CD4-positive, alpha-beta T cell treated with Interleukin-15 for 1 hour (primary cell): ENCODE measurements around the gene KIAA1958.
"Not testable (repeated sequence)": the region's sequence is repeated elsewhere in the genome, so short reads cannot be mapped to it uniquely, and the experiment has no call there.

Source experiments
- DNase-seq: peaks from one replicate; pipeline ENCODE4 v3.0.0-alpha.2; 2020

KIAA1958 gene

DNA sequence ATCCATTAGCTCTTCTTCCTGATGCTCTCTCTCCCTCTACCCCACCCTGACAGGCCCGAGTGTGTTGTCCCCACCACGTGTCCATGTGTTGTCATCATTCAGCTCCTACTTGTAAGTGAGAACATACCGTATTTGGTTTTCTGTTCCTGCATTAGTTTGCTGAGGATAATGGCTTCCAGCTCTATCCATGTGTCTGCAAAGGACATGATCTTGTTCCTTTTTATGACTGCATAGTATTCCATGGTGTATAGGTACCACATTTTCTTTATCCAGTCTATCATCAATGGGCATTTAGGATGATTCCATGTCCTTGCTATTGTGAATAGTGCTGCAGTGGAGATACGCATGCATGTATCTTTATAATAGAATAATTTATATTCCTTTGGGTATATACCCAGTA is 186.6 kb downstream of the KIAA1958 start:
- DNase-seq = not testable (repeated sequence)

DNA sequence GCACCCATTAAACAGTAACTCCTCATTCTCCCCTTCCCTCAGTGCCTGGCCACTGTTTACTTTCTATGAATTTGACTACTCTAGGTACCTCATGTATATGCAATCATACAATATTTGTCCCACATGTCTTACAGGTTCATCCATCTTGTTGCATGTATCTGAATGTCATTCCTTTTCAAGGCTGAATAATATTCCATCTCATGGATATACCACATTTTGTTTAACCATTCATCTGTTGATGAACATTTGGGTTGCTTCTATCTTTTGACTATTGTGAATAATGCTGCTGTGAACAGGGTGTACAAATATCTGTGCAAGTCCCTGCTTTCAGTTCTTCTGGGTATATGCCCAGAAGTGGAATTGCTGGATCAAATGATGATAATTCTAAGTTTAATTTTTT is 190.4 kb downstream of the KIAA1958 start:
- no peak for DNase-seq

DNA sequence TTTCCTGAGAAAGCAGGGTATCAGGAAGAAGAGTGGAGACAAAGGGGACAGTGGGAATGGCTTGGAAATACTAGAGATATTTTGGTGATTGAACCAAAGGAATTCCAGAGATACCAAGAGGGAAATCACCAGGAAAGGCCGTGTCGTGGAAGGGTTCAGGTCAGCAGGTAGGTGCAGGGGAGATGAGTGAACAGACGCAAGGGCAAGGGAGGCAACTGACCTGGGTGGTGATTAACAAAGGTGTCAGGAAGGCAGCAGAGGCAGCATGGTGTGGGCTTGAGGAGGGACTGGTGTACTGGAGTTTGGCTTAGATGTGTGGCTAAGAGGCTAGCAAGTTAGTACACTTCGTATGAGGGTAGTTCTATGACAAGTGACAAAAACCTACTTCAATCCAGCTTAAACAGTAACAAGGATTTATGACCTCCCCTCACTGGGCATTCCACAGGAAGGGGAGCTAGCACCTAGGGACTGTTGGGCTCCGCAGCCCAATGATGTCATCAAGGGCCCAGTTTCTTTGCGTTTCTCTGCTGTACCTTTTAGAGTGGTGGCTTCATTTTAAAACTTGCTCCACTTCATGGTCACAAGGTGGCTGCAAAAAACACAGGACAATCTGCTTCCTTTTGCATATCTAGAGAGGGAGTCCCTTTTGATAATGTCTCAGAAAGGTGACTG is 194.2 kb downstream of the KIAA1958 start:
- DNase-seq = no peak

DNA sequence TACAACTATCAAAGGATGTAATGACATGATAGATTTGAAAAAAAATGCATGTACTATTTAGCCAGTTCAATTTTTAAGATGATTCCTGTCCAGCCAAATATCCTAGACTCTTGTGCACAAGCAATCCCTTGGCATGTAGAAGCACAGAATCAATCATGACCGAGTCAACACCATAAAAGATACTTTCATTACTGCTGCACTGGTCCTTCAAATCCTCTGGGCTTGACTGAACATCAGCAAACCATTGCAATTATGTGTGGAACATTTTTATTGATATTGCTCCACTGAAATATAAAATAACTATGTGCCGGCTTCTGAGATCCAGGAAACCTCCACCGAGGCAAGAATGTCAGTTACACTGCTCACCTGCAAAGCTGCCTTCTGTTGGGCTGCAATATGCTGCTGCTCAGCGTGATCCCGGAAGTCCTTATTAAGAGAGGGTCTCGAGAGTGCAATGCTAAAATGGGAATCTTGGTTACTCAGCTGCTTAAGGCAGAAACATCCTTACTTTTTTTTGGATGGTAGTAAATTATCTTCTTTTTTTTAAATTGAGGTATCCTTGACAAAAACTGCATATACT is 202.6 kb downstream of the KIAA1958 start:
- DNase-seq = no peak

DNA sequence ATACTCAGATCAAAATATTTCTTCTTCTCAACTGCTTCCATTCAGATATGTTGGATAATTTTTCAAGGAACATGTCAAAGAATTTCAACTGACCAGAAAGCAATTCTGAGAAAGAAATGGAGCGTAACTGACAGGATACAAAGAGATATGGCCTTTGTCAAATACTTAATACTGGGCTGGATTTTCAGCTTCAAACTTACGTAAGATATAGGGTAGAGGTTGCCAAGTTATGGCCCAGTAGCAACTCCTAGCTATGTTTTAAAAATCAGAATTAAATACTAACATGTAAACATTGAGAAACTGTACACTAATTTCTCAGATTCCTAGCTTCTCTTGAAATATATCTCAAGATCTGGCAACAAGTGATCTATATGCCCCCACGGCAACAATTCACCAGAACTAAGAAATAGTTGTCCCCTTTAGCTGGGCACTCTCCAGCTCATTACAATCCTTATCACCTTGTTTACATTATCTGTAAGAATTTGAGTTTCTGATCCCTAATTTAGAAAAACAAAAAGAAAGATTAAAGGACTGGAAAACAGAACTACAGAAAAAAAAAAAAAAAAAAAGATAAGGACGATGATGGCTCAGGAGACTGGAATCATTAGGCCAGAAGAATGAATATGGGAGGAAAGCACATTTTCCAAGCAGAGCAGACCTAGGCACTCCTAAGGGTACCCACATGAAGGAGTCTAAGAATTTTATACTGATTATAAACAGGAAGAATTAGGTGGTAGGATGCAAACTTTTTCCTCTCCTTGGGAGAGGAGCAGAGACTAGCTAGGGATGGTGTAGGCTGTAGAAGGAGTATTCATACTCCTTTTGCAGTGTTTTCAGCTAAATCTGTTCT is 208.3 kb downstream of the KIAA1958 start:
- no peak for DNase-seq

DNA sequence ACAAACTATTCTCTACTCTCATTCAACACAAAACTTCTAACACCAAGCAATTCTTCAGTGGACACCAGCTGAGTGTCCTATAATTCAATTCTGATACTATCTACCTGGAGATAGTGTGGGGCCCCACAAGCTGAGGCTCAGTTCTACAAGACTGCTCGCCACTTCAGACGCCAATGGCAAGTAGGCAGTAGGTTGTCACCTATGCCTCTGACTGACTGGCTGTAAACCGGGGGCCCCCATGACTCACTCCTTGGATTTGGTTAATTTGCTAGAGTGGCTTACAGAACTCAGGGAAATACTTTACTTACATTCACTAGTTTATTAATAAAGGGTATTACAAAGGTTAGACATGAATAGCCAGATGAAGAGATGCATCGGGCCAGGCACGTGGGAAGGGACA is 209.8 kb downstream of the KIAA1958 start:
- DNase-seq = no peak

DNA sequence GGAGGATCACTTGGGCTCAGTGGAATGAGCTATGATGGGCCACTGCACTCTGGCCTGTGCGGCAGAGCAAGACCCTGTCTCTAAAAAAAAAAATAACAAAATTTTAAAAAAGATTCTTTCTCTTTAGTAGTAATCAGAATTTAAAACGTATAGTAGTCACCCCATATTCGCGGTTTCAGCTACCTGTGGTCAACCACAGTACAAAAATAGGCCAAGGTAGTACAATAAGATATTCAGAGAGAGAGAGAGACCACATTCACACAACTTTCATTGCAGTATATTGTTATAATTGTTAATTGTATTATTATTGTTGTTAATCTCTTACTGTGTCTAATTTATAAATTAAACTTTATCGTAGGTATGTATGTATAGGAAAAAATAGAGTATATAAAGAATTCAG is 212.6 kb downstream of the KIAA1958 start:
- DNase-seq = no peak

DNA sequence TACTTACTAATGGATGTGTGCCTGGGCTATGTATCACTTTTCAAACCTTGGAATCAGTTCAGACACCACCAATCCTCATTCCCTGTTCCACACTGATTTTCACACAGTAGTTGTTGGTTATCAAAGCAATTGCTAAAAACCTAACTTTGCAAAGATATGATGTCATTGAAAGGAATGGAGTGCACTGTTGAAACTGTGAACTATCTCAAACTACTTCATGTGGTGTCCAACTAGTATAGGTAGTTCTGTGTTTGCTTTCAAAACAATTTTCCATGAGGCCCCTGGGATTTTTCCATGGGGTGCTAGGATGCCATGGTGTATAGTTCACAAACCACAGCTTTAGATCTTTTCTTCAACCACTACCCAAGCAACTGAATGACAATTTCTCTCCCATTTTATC is 213.5 kb downstream of the KIAA1958 start:
- no peak for DNase-seq

DNA sequence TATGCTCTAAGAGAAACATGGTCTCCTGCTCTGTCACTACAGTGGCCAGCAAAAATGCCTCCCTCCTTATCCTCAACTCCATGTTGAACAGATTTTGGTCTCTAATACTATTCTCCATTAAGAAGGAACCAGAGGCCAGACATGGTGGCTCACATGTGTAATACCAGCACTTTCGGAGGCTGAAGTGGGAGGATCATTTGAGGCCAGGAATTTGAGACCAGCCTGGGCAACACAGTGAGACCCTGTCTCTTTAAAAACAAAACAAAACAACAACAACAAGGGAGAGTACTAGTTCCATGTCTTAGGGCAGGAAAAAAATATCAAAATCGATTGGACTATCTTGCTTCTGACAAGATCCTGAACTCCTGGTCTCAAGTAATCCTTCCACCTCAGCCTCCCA is 216.7 kb downstream of the KIAA1958 start:
- no peak for DNase-seq

DNA sequence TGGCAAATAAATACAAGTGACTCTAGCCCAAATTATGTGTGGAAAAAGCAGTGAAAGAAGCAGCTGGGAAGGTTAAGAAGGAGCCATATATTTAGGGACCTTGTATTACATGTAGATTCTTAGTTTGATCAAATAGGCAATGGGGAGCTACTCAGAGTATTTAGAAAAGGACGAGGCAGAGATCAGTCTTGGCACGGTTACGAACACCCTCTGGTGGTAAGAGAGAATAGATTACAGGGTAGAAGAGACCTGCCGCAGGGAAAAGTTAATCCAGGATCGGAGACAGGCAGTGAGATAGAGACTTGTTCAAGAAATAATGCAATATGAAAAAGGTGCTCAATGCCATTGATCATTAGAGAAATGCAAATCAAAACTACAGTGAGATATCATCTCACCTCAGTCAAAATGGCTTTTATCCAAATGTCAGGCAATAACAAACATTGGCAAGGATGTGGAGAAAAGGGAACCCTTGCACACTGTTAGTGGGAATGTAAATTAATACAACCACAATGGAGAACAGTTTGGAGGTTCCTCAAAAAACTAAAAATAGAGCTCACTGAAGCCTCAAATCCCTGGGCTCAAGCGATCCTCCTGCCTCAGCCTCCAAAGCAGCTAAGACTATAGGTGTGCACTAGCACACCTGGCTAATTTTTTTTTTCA is 219.3 kb downstream of the KIAA1958 start:
- no peak for DNase-seq

DNA sequence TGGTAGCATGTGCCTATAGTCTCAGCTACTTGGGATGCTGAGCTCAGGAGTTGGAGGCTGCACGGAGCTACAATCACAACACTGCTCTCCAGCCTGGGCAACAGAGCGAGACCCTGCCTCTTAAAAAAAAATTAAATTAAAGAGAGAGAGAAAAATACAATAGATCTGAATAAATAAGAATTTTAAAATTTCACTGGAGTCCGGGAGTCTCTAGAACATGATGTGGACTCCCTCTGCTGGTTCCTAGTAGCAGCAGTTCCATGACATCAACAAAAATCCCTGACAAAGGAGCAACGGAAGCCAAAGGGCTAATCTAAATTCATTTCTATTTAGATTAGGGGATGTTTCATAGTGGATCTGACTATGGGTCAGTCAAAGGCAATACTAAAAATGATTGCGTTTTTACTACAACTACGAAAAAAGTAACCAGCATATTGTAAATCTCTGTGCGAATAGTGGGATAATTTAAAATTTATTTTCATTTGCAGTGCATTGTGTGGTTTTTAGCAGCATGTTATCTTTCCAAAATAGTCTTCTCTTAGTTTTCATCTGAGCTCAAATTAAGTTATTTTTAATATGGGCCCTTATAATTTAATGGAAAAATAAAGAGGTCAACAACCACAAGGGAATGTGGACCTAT is 224.5 kb downstream of the KIAA1958 start:
- no peak for DNase-seq

DNA sequence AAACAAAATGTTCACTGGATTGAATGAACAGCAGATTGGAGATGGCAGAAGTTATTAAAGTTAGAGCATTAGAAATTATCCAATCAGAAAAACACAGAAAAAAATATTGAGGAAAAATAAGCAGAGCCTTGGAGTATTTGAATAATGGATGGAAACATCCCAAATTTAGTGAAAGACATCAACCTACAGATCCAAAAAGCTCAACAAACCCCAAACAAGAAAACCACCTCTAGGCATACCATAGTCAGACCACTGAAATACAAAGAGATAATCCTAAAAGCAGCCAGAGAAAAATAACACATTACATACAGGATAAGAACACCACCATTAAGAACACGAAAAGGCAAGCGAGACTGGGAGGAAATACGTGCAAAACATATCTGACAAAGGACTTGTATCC is 226.1 kb downstream of the KIAA1958 start:
- no peak for DNase-seq

DNA sequence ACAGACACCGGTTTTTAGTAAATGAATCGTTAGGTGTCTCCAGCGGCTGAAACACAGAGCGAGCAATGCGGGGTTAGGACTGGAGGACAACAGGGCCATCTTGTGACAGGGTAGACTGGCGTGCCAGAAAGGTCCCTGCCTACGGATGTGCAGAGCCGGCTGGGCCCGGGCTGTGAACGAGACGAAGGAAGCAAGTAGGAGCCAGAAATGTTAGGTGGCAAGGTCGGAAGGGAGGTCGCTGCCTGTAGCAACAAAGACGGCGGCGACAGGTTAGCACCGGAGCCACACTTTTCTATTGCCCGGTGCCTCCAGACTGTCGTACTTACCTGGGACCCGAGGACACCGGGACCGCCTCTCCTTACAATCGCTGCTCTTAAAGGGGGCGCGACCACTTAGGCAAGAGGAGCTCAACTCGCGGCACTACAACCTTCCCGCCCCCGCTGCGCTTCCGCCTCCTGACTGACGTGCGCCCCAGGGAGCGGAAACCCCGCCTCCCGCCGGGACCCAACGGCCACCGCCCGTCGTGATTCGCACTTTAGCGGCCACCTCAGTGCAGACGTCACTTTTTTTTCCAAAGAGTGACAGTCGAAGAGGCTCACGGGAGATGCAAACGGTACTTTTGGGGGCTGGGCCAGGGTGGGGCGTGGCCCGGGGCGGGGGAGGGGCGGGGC is 231.2 kb downstream of the KIAA1958 start, which contains the start of gene INIP:
INIP (minus strand) TSS at position 457 of the 671 bp plus-strand sequence. CDS start 1,632 bp downstream, outside the sequence.
- DNase-seq = peak; percentile 98
